Sigmoid colon (tissue), 4 donors: ENCODE measurements around the gene RGS7.

Source experiments
- EP300 ChIP-seq, 4 donors: sonication (generic); formaldehyde crosslinking; IDR thresholded peaks; one replicate each; pipeline ENCODE4 v1.6.1; 2017; ENCODE audit warnings: antibody characterized with exemption in 4 of 4
- POLR2AphosphoS5 ChIP-seq, 4 donors: sonication (generic); formaldehyde crosslinking; IDR thresholded peaks; one replicate each; pipeline ENCODE4 v1.6.1; 2017; ENCODE audit warnings: antibody characterized with exemption in 4 of 4
- TF ChIP-seq, protein P1 (sequence below), 4 experiments: fragments of 450-650 bp in 3 of 4; fragments of 200-600 bp in 1 of 4; IDR thresholded peaks; one replicate each; pipeline ENCODE4 v1.5.1; 2016 to 2019; ENCODE audit warnings: antibody characterized with exemption in 4 of 4, mild to moderate bottlenecking in 3 of 4, moderate library complexity in 2 of 4

DNA sequence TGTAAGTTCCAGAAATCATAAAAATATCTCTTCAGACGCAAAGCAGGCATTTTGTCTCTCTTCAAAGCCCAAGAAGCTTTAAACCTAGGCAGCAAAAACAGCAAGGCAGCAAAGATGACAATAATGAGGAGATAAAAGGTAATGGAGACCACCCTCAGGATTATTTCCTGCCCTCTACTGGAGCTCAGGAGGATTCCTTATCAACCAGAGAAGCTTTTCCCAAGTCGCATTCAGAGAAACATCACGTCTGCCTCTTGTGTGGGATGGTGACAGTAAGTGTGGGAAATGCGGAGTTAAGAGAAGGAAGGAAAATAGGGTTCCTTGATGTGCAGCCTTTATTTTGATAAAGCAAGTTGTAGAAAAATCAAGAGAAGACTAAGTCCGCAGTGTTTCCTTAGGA lies 365.8 kb downstream of the RGS7 start:
- TF ChIP-seq, protein P1, sequence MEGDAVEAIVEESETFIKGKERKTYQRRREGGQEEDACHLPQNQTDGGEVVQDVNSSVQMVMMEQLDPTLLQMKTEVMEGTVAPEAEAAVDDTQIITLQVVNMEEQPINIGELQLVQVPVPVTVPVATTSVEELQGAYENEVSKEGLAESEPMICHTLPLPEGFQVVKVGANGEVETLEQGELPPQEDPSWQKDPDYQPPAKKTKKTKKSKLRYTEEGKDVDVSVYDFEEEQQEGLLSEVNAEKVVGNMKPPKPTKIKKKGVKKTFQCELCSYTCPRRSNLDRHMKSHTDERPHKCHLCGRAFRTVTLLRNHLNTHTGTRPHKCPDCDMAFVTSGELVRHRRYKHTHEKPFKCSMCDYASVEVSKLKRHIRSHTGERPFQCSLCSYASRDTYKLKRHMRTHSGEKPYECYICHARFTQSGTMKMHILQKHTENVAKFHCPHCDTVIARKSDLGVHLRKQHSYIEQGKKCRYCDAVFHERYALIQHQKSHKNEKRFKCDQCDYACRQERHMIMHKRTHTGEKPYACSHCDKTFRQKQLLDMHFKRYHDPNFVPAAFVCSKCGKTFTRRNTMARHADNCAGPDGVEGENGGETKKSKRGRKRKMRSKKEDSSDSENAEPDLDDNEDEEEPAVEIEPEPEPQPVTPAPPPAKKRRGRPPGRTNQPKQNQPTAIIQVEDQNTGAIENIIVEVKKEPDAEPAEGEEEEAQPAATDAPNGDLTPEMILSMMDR (IDR thresholded peaks at IDR 0.05): no peak
- TF ChIP-seq EP300 (IDR thresholded peaks at IDR 0.05) (no peak), POLR2AphosphoS5 (IDR thresholded peaks at IDR 0.05) (no peak)
